K562 (cell line): ENCODE measurements around the gene NRN1L. TPM values are rescaled to one million over a fixed set of nuclear protein-coding genes. Genes with fewer than 3 reads are reported as not detected.

Source experiments
- ATAC-seq: fragments of 200-7000 bp; cut with Tn5 transposase; 3 replicates; pipeline ENCODE4 v1.9.1; 2020; ENCODE audit warnings: moderate library complexity
- BruUV-seq: library from RNA; stranded (reverse); fragments of 400-500 nt; replicated peaks from 2 replicates; lab custom pipeline; 2021; lab: Mats Ljungman, UMichigan
- CTCF ChIA-PET: fragments of 300-600 bp; formaldehyde crosslinking; extraction: SDS; loops from one replicate; lab custom pipeline; 2021; ENCODE audit warnings: low intra/inter-chr PET ratio; lab: Yijun Ruan, JAX
- POLR2A ChIA-PET: fragments of 300-600, 350-650 bp; sonication (Branson Sonifier 250); formaldehyde crosslinking; extraction: SDS; loops from one replicate; lab custom pipeline; 2021; ENCODE audit warnings: antibody characterized with exemption, inconsistent platforms; lab: Yijun Ruan, JAX
- DNase-seq, 4 experiments: peaks; one replicate each; pipeline versions ENCODE4 v3.0.0 to v3.0.0-alpha.2; 2011 to 2018; ENCODE audit warnings: low spot score in 3 of 4, mixed read lengths in 3 of 4; ENCODE audit errors: extremely low read depth in 1 of 4
- FAIRE-seq: peaks from 2 replicates; lab custom pipeline; 2011; peaks lifted over from hg19 to GRCh38; lab: Jason Lieb, UNC
- H2AFZ ChIP-seq: 2 replicates; pipeline ENCODE4 v1.6.0; 2011; ENCODE audit warnings: low read depth, low read length, control low read depth, inconsistent platforms
- H3K27ac ChIP-seq: fragments of 200-600 bp; 3 replicates; pipeline ENCODE4 v1.8.0; 2011; ENCODE audit warnings: low read depth, mild to moderate bottlenecking, control low read depth, inconsistent platforms, low read length, moderate library complexity, mixed read lengths; ENCODE audit errors: extremely low read depth
- H3K27me3 ChIP-seq, 2 experiments: fragments of 300-600 bp in 1 of 2; 2 replicates in 1 of 2; 3 replicates in 1 of 2; pipeline versions ENCODE4 v1.6.0 to v1.8.0; 2011; ENCODE audit warnings: inconsistent platforms in 2 of 2, low read length in 2 of 2, mild to moderate bottlenecking in 1 of 2, mixed read lengths in 1 of 2, moderate library complexity in 1 of 2; ENCODE audit not compliant: control insufficient read depth in 2 of 2, insufficient read depth in 2 of 2
- H3K36me3 ChIP-seq: fragments of 300-600 bp; 3 replicates; pipeline ENCODE4 v1.8.0; 2011; ENCODE audit warnings: mild to moderate bottlenecking, low read length, inconsistent platforms; ENCODE audit not compliant: control insufficient read depth, insufficient read depth
- H3K4me1 ChIP-seq, 2 experiments: fragments of 200-600 bp in 1 of 2; replicated peaks in 1 of 2; 2 replicates in 1 of 2; 3 replicates in 1 of 2; pipeline versions ENCODE4 v1.5.1 to v1.8.0; 2011; ENCODE audit warnings: inconsistent platforms in 2 of 2, low read length in 2 of 2, mild to moderate bottlenecking in 1 of 2, mixed read lengths in 1 of 2, moderate library complexity in 1 of 2; ENCODE audit not compliant: control insufficient read depth in 2 of 2, insufficient read depth in 2 of 2
- H3K4me2 ChIP-seq: 2 replicates; pipeline ENCODE4 v1.6.1; 2011; ENCODE audit warnings: low read length, control low read depth, inconsistent platforms, mixed read lengths; ENCODE audit not compliant: insufficient read depth
- H3K4me3 ChIP-seq: fragments of 200-600 bp; sonication (generic), shearing (Covaris generic); 2 replicates; pipeline ENCODE4 v1.5.1; 2016; ENCODE audit warnings: control low read depth, inconsistent platforms
- H3K79me2 ChIP-seq: fragments of 200-600 bp; 3 replicates; pipeline ENCODE4 v1.8.0; 2011; ENCODE audit warnings: low read length, inconsistent platforms; ENCODE audit not compliant: control insufficient read depth, insufficient read depth
- H3K9ac ChIP-seq, 2 experiments: 2 replicates each; pipeline versions ENCODE4 v1.6.0 to v1.6.1; 2011; ENCODE audit warnings: low read depth in 2 of 2, low read length in 2 of 2, control low read depth in 1 of 2, inconsistent platforms in 1 of 2, mild to moderate bottlenecking in 1 of 2, mixed read lengths in 1 of 2; ENCODE audit not compliant: insufficient read depth in 1 of 2
- H3K9me1 ChIP-seq: one replicate; pipeline ENCODE4 v1.6.0; 2011; ENCODE audit warnings: inconsistent platforms, mild to moderate bottlenecking, low read length, moderate library complexity; ENCODE audit not compliant: control insufficient read depth, insufficient read depth
- H3K9me3 ChIP-seq: replicated peaks from 2 replicates; pipeline ENCODE4 v1.5.1; 2011; ENCODE audit warnings: low read depth, low read length, inconsistent platforms; ENCODE audit not compliant: control insufficient read depth, insufficient read depth
- H4K20me1 ChIP-seq: replicated peaks from 2 replicates; pipeline ENCODE4 v1.6.1; 2011; ENCODE audit warnings: low read length, inconsistent platforms, mixed read lengths; ENCODE audit not compliant: control insufficient read depth, insufficient read depth
- ETV5 ChIP-seq: sonication (generic); formaldehyde crosslinking; IDR thresholded peaks from 2 replicates; pipeline ENCODE4 v1.4.0; 2020; ENCODE audit warnings: low read depth, mild to moderate bottlenecking, missing genetic modification reagents
- GATA2 ChIP-seq: sonication (generic); formaldehyde crosslinking; IDR thresholded peaks from 2 replicates; pipeline ENCODE4 v1.4.0; 2020; ENCODE audit warnings: mild to moderate bottlenecking, missing genetic modification reagents
- RBM14 ChIP-seq: fragments of 200-400 bp; formaldehyde crosslinking; IDR thresholded peaks from 2 replicates; pipeline ENCODE4 v1.6.1; 2018; ENCODE audit warnings: low read depth, mild to moderate bottlenecking, low read length, moderate library complexity, borderline replicate concordance; ENCODE audit not compliant: insufficient read depth
- SAFB ChIP-seq: fragments of 200-400 bp; formaldehyde crosslinking; IDR thresholded peaks from 2 replicates; pipeline ENCODE4 v1.6.1; 2017; ENCODE audit warnings: low read depth, low read length, borderline replicate concordance
- WGBS: fragments of 100-300 bp; shearing (Covaris generic); methylation state at CpG from one replicate; pipeline ENCODE4 v1.1.6; 2016; ENCODE audit warnings: low coverage, mixed read lengths; ENCODE audit not compliant: insufficient coverage; ENCODE audit errors: missing lambda C conversion rate; 5-methylcytosine and 5-hydroxymethylcytosine counted together
- in situ Hi-C: fragments of 300-500 bp; cut with MboI; formaldehyde crosslinking; loops from 4 replicates; pipeline ENCODE4 v1.15.0; 2018; ENCODE audit warnings: inconsistent platforms, mixed read lengths
- intact Hi-C: fragments of 100-400 bp; cut with micrococcal nuclease; formaldehyde crosslinking; loops from 2 replicates; pipeline ENCODE4 v1.14.2; 2022
- polyA plus RNA-seq, 8 experiments: library from polyadenylated mRNA; depleted of rRNA in 4 of 8; stranded (reverse) in 5 of 8; unstranded in 3 of 8; fragments of >200 nt; fragmentation: Nextera tagmentation in 2 of 8; fragmentation: Illumina TruSeq in 1 of 8; extraction: Ambion mirVana in 2 of 8; extraction: Trizol in 1 of 8; gene quantifications; 2 replicates each; pipeline versions ENCODE4 v1.2.1 to v1.2.3, GENCODE V29; 2011 to 2014; ENCODE audit warnings: inconsistent platforms in 1 of 8, missing spikeins in 1 of 8
- total RNA-seq, 7 experiments: library from RNA; depleted of rRNA in 6 of 7; stranded (reverse); fragments of >200 nt in 6 of 7; fragmentation: Illumina TruSeq in 2 of 7; extraction: Trizol in 2 of 7; gene quantifications; 2 replicates each; pipeline versions ENCODE4 v1.2.1 to v1.2.3, GENCODE V29; 2011 to 2021; ENCODE audit warnings: low replicate concordance in 1 of 7
- TF ChIP-seq, protein P1 (sequence below), 2 experiments: fragments of 200-800 bp in 1 of 2; sonication (Bioruptor generic) in 1 of 2; sonication (generic) in 1 of 2; formaldehyde crosslinking in 1 of 2; IDR thresholded peaks in 1 of 2; conservative IDR thresholded peaks in 1 of 2; 2 replicates each; pipeline versions ENCODE4 v1.5.0 to v1.6.1; 2016 to 2020; ENCODE audit warnings: missing compliant biosample characterization in 1 of 2, missing genetic modification characterization in 1 of 2, missing genetic modification reagents in 1 of 2
- TF ChIP-seq, protein P2 (sequence below): fragments of 450-650 bp; IDR thresholded peaks from 2 replicates; pipeline ENCODE4 v1.6.1; 2017; ENCODE audit warnings: antibody characterized with exemption

Gene NRN1L
- total and polyA plus RNA-seq, 9 of the 15 experiments (the other 6 are each of a cell fraction or from before 2014, with no cell fraction given) = 0.22 to 0.86 (median 0.61) TPM; not detected in 5

DNA sequence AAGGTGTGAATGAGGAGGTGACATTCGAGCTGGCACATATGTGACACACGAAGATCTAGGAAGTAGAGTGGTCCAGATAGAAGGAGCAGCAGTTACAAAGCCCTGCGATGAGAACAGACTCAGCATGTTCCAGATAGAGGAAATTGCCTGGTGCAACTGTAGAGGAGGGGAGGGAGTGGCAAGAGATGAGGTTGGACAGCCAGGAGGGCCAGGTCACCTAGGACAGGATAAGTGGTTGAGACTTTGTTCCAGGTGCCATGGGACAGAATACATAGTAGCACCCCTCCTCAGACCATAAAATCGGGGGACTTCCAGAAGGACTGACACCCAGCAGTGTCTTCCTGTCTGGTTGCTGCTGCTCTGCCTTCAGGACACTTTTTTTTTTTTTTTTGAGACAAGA is 26.2 kb upstream of the NRN1L start:
- POLR2A ChIA-PET = no interaction called here
- Histone ChIP-seq H3K4me1 (peaks cover 19 to 31% of the 10 kb centered on the region in 2 experiments), H3K4me3 (no peak overlapping the region), H4K20me1 (peaks cover 51% of the 10 kb centered on the region), H3K9ac (no peak overlapping the region), H3K36me3 (peaks cover 66% of the 10 kb centered on the region), H3K27ac (peak overlapping the region; percentile 61; the same call in 2 of the 3 replicates), H2AFZ (no peak overlapping the region), H3K27me3 (no peaks in the 10 kb centered on the region), H3K9me1 (peaks cover 6% of the 10 kb centered on the region), H3K4me2 (no peak overlapping the region)
- in situ Hi-C loops = no loop called here
- no peak for FAIRE-seq
- DNase-seq = no peak
- CTCF ChIA-PET = no interaction called here
- ATAC-seq = no peak
- TF ChIP-seq, protein P1, sequence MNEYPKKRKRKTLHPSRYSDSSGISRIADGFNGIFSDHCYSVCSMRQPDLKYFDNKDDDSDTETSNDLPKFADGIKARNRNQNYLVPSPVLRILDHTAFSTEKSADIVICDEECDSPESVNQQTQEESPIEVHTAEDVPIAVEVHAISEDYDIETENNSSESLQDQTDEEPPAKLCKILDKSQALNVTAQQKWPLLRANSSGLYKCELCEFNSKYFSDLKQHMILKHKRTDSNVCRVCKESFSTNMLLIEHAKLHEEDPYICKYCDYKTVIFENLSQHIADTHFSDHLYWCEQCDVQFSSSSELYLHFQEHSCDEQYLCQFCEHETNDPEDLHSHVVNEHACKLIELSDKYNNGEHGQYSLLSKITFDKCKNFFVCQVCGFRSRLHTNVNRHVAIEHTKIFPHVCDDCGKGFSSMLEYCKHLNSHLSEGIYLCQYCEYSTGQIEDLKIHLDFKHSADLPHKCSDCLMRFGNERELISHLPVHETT (CRISPR knock-in tag; conservative IDR thresholded peaks at IDR 0.05 in 1 of 2, IDR thresholded peaks at IDR 0.05 in 1 of 2) = 0 out of 4 replicates have a peak, but pooled peaks of 1 of the 2 experiments have one; percentile 20
- no peak for TF ChIP-seq RBM14
- TF ChIP-seq ETV5 = peak; percentile 27; the same call in 1 of the 2 replicates
- no peak for TF ChIP-seq SAFB
- TF ChIP-seq, protein P2, sequence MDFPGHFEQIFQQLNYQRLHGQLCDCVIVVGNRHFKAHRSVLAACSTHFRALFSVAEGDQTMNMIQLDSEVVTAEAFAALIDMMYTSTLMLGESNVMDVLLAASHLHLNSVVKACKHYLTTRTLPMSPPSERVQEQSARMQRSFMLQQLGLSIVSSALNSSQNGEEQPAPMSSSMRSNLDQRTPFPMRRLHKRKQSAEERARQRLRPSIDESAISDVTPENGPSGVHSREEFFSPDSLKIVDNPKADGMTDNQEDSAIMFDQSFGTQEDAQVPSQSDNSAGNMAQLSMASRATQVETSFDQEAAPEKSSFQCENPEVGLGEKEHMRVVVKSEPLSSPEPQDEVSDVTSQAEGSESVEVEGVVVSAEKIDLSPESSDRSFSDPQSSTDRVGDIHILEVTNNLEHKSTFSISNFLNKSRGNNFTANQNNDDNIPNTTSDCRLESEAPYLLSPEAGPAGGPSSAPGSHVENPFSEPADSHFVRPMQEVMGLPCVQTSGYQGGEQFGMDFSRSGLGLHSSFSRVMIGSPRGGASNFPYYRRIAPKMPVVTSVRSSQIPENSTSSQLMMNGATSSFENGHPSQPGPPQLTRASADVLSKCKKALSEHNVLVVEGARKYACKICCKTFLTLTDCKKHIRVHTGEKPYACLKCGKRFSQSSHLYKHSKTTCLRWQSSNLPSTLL = no peak
- 0 out of 2 replicates have a peak, but pooled peaks have one; percentile 16 for TF ChIP-seq GATA2
- TF ChIP-seq, all 486 proteins: peak for 3
- Histone ChIP-seq H3K79me2 (peaks cover 96% of the 10 kb centered on the region), H3K9me3 (no peaks in the 10 kb centered on the region)
- no TSS peak for BruUV-seq
- WGBS = 87% methylated on average over 4 of the region's 4 CpGs
- intact Hi-C loops = no loop called here
